BLaER1 (cell line): Measurements from ENCODE around the gene GGTA1.

Source experiments
- H3K27ac ChIP-seq: shearing (Covaris generic); formaldehyde crosslinking; 2 replicates; pipeline ENCODE4 v1.8.1; 2022
- H3K27me3 ChIP-seq: shearing (Covaris generic); formaldehyde crosslinking; 2 replicates; pipeline ENCODE4 v1.8.1; 2022
- H3K36me3 ChIP-seq: shearing (Covaris generic); formaldehyde crosslinking; 2 replicates; pipeline ENCODE4 v1.8.1; 2022
- H3K4me1 ChIP-seq: shearing (Covaris generic); formaldehyde crosslinking; 2 replicates; pipeline ENCODE4 v1.8.1; 2022
- H3K4me2 ChIP-seq: shearing (Covaris generic); formaldehyde crosslinking; 2 replicates; pipeline ENCODE4 v1.8.1; 2022
- H3K4me3 ChIP-seq: shearing (Covaris generic); formaldehyde crosslinking; 2 replicates; pipeline ENCODE4 v1.8.1; 2022
- H3K9ac ChIP-seq: shearing (Covaris generic); formaldehyde crosslinking; 2 replicates; pipeline ENCODE4 v1.8.1; 2022
- H3K9me3 ChIP-seq: shearing (Covaris generic); formaldehyde crosslinking; 2 replicates; pipeline ENCODE4 v1.8.1; 2022
- H4K20me1 ChIP-seq: shearing (Covaris generic); formaldehyde crosslinking; 2 replicates; pipeline ENCODE4 v1.8.1; 2022
- Cebpa-rat ChIP-seq: shearing (Covaris generic); IDR thresholded peaks from 2 replicates; pipeline ENCODE4 v1.8.1; 2022

GGTA1 gene

GRCh38 chr9:121505903-121506735, 6.5 kb upstream of the GGTA1 start:
- H3K27ac ChIP-seq, result no peak overlapping the region
- no peak overlapping the region for H3K4me2 ChIP-seq
- no peak overlapping the region for H3K9ac ChIP-seq
- H3K36me3 ChIP-seq, result no peaks in the 10 kb centered on the region
- peaks cover 19% of the 10 kb centered on the region for H3K9me3 ChIP-seq
- no peak overlapping the region for H3K4me3 ChIP-seq
- TF ChIP-seq Cebpa-rat, result no peak
- no peaks in the 10 kb centered on the region for H4K20me1 ChIP-seq
- peaks cover 30% of the 10 kb centered on the region for H3K4me1 ChIP-seq
- H3K27me3 ChIP-seq, result peaks cover 16% of the 10 kb centered on the region

- peaks cover 7% of the 10 kb centered on the region; the same call in 1 of the 2 replicates for H3K9me3 ChIP-seq
- TF ChIP-seq Cebpa-rat, result no peak
- H3K9ac ChIP-seq, result no peak overlapping the region
- peaks cover 20% of the 10 kb centered on the region for H3K4me1 ChIP-seq
- no peak overlapping the region for H3K27ac ChIP-seq
- H3K4me2 ChIP-seq, result no peak overlapping the region
- no peaks in the 10 kb centered on the region for H3K36me3 ChIP-seq
- H4K20me1 ChIP-seq, result peaks cover 25% of the 10 kb centered on the region
- peaks cover 43% of the 10 kb centered on the region for H3K27me3 ChIP-seq
- H3K4me3 ChIP-seq, result no peak overlapping the region
These were observed 3.8 kb upstream of the GGTA1 start for GRCh38 chr9:121503444-121503843.

- H4K20me1 ChIP-seq, result peaks cover 28% of the 10 kb centered on the region
- H3K27ac ChIP-seq, result no peak overlapping the region
- H3K27me3 ChIP-seq, result peaks cover 57% of the 10 kb centered on the region
- H3K4me3 ChIP-seq, result peak overlapping the region; percentile 66
- H3K9me3 ChIP-seq, result peaks cover 15% of the 10 kb centered on the region
- peaks cover 25% of the 10 kb centered on the region for H3K4me1 ChIP-seq
- H3K9ac ChIP-seq, result no peak overlapping the region
- H3K36me3 ChIP-seq, result no peaks in the 10 kb centered on the region
- H3K4me2 ChIP-seq, result peak overlapping the region; percentile 95
- TF ChIP-seq Cebpa-rat, result no peak
These were observed 478 bp upstream of the GGTA1 start for GRCh38 chr9:121500165-121500478.

- Histone ChIP-seq H3K27me3 (peaks cover 57% of the 10 kb centered on the region), H3K4me2 (peak overlapping the region; percentile 95), H3K9me3 (peaks cover 15% of the 10 kb centered on the region), H3K36me3 (no peaks in the 10 kb centered on the region), H3K4me3 (peak overlapping the region; percentile 66), H4K20me1 (peaks cover 28% of the 10 kb centered on the region), H3K4me1 (peaks cover 30% of the 10 kb centered on the region), H3K9ac (no peak overlapping the region), H3K27ac (no peak overlapping the region)
- TF ChIP-seq Cebpa-rat, result no peak
These were observed 542 bp downstream of the GGTA1 start for GRCh38 chr9:121499177-121499426.

GRCh38 chr9:121498487-121499176, 1.0 kb downstream of the GGTA1 start:
- no peak overlapping the region for H3K9ac ChIP-seq
- H3K4me2 ChIP-seq, result peak overlapping the region; percentile 95
- H3K27ac ChIP-seq, result no peak overlapping the region
- H3K9me3 ChIP-seq, result peaks cover 15% of the 10 kb centered on the region
- no peaks in the 10 kb centered on the region for H3K36me3 ChIP-seq
- peak overlapping the region; percentile 66 for H3K4me3 ChIP-seq
- no peak for TF ChIP-seq Cebpa-rat
- H3K4me1 ChIP-seq, result peaks cover 32% of the 10 kb centered on the region
- H3K27me3 ChIP-seq, result peaks cover 57% of the 10 kb centered on the region
- peaks cover 28% of the 10 kb centered on the region for H4K20me1 ChIP-seq

- Histone ChIP-seq H3K27ac (no peak overlapping the region), H3K9ac (no peak overlapping the region), H3K9me3 (peaks cover 15% of the 10 kb centered on the region), H3K4me2 (peak overlapping the region; percentile 95), H3K36me3 (no peaks in the 10 kb centered on the region), H3K4me3 (peak overlapping the region; percentile 66), H3K4me1 (peaks cover 32% of the 10 kb centered on the region), H4K20me1 (peaks cover 28% of the 10 kb centered on the region), H3K27me3 (peaks cover 57% of the 10 kb centered on the region)
- no peak for TF ChIP-seq Cebpa-rat
These were observed 1.5 kb downstream of the GGTA1 start for GRCh38 chr9:121498150-121498486.

- Histone ChIP-seq H3K27ac (no peak overlapping the region), H3K4me2 (no peak overlapping the region), H3K36me3 (no peaks in the 10 kb centered on the region), H3K4me1 (peaks cover 32% of the 10 kb centered on the region), H3K9ac (no peak overlapping the region), H3K9me3 (peaks cover 15% of the 10 kb centered on the region), H3K4me3 (no peak overlapping the region), H3K27me3 (peaks cover 39% of the 10 kb centered on the region), H4K20me1 (peaks cover 28% of the 10 kb centered on the region)
- no peak for TF ChIP-seq Cebpa-rat
These were observed 3.7 kb downstream of the GGTA1 start for GRCh38 chr9:121495976-121496375.

- Histone ChIP-seq H3K27ac (no peak overlapping the region), H3K27me3 (peaks cover 21% of the 10 kb centered on the region), H3K4me1 (peaks cover 34% of the 10 kb centered on the region), H3K4me2 (peak overlapping the region; percentile 13; the same call in 1 of the 2 replicates), H3K4me3 (no peak overlapping the region), H3K9ac (no peak overlapping the region), H4K20me1 (peaks cover 10% of the 10 kb centered on the region), H3K36me3 (no peaks in the 10 kb centered on the region), H3K9me3 (peaks cover 15% of the 10 kb centered on the region)
- TF ChIP-seq Cebpa-rat, result no peak
These were observed 5.5 kb downstream of the GGTA1 start for GRCh38 chr9:121494192-121494591.

- Histone ChIP-seq H3K27me3 (no peaks in the 10 kb centered on the region), H3K9me3 (peaks cover 6% of the 10 kb centered on the region), H4K20me1 (no peaks in the 10 kb centered on the region), H3K4me2 (no peak overlapping the region), H3K36me3 (no peaks in the 10 kb centered on the region), H3K9ac (no peak overlapping the region), H3K4me3 (no peak overlapping the region), H3K4me1 (peaks cover 29% of the 10 kb centered on the region), H3K27ac (no peak overlapping the region)
- no peak for TF ChIP-seq Cebpa-rat
These were observed 8.5 kb downstream of the GGTA1 start for GRCh38 chr9:121491111-121491510.

GRCh38 chr9:121489344-121489743, 10.3 kb downstream of the GGTA1 start:
- H3K4me1 ChIP-seq, result peaks cover 42% of the 10 kb centered on the region
- no peak overlapping the region for H3K4me3 ChIP-seq
- H3K9ac ChIP-seq, result no peak overlapping the region
- peak overlapping the region; percentile 44 for H3K4me2 ChIP-seq
- no peaks in the 10 kb centered on the region for H3K9me3 ChIP-seq
- no peak overlapping the region for H3K27ac ChIP-seq
- H3K27me3 ChIP-seq, result no peaks in the 10 kb centered on the region
- no peaks in the 10 kb centered on the region for H3K36me3 ChIP-seq
- no peaks in the 10 kb centered on the region for H4K20me1 ChIP-seq
- TF ChIP-seq Cebpa-rat, result no peak
